ENCODE data around the gene SNX22. TPM values are rescaled to one million over a fixed set of nuclear protein-coding genes. Genes with fewer than 3 reads are reported as not detected.

The SNX22 gene
- 0.06 and 0.13 TPM in 2 replicates for total RNA-seq

DNA sequence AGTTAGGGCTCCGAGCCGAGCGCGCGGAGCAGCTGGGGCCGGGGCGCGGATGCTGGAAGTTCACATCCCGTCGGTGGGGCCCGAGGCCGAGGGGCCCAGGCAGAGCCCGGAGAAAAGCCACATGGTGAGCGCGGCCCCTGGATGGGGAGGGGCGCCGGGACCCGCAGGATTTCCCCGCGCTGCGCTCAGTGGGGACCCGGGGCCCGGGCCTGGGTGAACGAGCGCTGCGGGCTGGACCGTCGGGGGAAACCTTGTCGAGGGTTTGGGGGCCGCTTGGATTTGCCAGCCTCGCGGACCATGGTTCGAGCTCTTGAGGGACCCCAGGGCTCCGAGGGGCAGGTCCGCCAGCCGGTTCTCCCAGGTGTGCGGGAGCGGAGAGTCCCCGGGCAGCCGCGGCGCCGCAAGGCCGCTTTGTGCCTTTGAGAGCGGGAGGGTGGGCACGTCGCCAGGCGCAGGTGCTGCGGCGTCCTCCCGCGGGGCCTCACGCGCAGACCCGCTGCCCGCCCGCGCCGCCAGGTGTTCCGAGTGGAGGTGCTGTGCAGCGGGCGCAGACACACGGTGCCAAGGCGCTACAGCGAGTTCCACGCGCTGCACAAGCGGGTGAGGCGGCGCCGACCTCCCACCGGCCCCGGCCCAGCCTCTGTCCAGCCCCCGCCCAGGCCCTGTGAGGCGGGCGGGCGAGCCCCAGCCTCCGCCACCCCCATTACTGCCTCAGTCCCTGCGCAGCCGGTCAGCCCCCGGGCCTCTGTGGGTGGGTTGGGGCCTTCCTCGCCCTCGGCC is at the start of gene SNX22:
TSS of gene SNX22 (plus strand) at position 5 of the 780 bp plus-strand sequence. CDS start at position 50, 45 bp downstream.

DNA sequence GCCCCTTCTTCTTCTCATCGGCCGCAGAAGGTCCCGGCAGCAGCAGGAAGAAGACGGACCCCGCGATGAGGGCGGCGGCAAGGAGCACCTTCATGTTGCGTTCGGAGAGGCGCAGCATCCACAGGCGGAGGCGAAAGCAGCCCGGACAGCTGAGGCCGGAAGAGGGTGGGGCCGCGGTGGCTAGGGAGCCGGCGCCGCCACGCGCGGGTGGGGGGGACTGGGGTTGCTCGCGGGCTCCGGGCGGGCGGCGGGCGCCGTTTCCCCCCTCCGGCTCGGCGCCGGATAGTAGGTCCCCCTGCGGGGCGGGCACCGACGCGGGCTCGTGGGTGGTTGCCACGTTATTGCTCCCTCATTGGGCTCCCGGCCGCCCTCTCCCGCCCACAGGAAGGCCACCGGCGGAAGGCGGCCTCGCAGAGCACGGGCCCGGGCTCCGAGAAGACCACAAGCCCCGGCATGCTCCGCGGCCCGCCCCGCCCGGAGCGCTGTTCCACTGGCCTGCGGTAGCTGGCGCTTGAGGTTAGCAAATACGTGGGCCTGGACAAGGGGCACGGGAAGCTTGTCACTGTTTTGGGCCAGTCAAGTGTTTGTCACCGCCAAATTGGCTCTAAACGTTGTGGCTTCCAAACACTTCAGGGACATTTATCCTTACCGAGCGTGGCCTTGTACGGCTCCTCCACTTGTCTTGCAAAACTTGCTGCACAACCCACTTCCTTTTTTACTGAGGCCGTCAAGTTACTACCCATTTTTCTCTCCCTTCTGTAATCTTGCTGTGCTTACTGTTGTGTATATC is 11.5 kb downstream of the SNX22 start, which contains the start of gene PPIB:
TSS of gene PPIB (minus strand) at position 154 of the 790 bp plus-strand sequence. CDS start at position 118, 36 bp downstream.

Other genes with a start within 250 kb of the SNX22 start
- 2.4 and 2.9 TPM in 2 replicates for gene DAPK2, start 105.2 kb upstream of the SNX22 start, total RNA-seq
- gene CIAO2A, start 57.9 kb upstream of the SNX22 start, total RNA-seq = 55.9 and 64.7 TPM in 2 replicates
- gene SNX1, start 55.7 kb upstream of the SNX22 start, total RNA-seq = 45.0 and 45.3 TPM in 2 replicates
- 1,108 and 1,131 TPM in 2 replicates for gene PPIB, start 11.3 kb downstream of the SNX22 start, total RNA-seq
- 20.6 and 24.4 TPM in 2 replicates for gene CSNK1G1, start 204.4 kb downstream of the SNX22 start, total RNA-seq
- 18.5 and 38.1 TPM in 2 replicates for gene PCLAF, start 229.7 kb downstream of the SNX22 start, total RNA-seq
- gene TRIP4, start 236.1 kb downstream of the SNX22 start, total RNA-seq = 11.3 and 11.4 TPM in 2 replicates